ENCODE data around the gene ZNF883.
"Not testable (repeated sequence)": the region's sequence is repeated elsewhere in the genome, so short reads cannot be mapped to it uniquely, and the experiment has no call there.

Gene ZNF883

DNA sequence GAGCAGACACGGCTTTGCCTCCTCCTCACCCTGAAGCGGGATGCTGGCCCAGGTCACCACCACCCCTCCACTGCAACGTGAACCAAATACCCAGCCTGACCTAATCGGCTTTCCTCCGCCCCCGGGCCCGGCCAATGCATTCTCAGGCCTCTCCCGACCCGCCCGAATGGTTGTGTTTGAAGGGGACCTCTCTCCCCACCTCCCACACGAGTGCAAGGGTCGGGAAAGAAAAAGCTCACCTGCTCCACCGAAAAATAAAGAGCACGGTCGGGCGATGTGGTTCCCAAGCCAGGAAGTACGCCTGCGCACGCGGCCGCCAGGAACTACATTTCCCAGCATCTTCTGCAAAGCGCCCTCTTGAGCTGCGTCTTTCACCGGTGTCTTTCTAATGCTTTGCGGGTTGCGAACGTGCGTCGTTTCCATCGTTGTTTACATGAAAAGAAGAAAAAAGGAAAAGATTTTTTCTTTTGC, at the start of gene ZNF883:
Gene ZNF883, minus strand, starts transcription at position 282 of the 471 bp plus-strand sequence.
- DNase-seq, result no peak

DNA sequence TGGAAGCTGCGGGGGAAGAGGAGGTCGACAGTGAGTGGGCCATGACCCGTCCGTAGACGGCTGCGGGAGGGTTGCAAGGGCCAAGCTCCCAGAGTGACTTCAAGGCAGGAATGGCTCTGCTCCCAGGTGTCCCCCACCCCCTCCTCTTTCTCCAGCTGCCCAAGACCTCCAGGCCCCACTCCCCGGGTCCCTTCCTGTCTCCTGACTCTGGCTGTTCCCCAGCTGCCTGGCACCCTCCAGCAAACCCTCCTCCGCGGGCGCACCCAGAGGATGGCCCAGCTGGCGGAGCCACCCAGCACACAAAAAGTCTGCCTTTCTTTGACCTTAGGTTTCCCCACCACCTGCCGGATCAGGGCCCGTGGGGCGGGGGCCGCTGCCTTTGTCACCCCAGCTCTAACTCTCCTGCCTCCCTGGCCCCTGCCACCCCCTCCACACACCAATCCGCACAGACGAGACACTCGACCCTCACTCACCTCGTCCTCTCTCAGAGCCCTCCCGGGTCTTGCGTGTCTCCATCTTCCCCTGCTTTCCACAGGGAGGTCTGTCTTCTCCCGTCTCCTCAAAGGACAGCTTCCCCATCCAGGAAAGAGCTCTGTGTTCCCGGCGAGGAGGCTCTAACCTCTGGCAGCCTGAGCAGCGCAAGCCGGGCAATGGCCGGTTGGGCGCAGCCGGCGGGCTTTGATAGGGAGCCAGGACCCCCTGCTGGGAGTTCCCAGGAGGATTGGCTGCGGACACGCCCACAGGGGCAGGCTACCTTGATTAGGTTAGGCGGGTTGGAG, 49.3 kb upstream of the ZNF883 start:
- DNase-seq, result not testable (repeated sequence)

DNA sequence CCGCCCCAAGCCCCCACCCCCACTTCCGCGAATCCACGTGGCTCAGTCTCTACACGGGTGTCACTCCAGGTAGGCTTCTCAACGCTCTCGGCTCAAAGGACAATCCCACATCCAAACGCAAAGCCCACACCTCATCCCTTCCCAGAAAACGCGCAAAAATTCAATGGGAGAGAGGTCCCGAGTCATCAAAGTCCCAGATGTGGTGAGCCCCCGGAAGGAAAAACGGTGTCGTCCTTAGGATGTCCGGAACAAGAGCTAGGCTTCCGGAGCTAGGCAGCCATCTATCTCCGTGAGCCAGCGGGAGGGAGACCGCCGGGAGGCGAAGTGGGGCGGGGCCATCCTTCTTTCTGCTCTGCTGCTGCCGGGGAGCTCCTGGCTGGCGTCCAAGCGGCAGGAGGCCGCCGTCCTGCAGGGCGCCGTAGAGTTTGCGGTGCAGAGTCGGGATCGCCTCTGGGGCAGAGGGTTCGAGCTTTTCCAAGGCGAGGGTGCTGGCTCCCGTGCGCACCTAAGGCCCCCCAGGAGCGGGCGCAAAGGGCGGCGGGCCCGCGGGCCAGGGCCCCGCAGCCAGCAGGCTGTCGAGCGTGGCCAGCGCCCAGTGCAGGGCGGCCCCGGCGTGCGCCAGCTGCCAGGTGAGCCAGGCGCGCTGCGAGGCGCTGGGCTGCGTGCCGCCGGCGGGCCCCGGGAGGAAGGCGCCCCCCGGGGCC, 47.7 kb upstream of the ZNF883 start:
- not testable (repeated sequence) for DNase-seq

DNA sequence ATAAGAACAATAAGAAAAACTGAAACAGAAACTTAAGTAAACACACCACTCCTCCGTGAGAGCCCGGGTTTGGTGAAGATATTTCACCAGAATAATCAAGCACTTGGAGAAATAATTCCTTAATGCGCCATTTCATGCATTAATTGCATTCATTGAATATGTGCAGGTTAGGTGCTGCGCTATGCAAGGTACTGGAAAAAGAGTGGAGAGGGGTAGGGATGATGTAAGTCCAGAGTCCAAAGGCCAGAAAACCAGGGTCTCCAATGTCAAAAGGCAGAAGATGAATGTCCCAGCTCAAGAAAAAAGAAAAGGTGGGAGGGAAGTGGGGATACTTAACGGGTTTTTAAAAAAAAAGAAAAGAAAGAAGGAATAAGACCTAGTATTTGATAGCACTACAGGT, 45.2 kb upstream of the ZNF883 start:
- no peak for DNase-seq

DNA sequence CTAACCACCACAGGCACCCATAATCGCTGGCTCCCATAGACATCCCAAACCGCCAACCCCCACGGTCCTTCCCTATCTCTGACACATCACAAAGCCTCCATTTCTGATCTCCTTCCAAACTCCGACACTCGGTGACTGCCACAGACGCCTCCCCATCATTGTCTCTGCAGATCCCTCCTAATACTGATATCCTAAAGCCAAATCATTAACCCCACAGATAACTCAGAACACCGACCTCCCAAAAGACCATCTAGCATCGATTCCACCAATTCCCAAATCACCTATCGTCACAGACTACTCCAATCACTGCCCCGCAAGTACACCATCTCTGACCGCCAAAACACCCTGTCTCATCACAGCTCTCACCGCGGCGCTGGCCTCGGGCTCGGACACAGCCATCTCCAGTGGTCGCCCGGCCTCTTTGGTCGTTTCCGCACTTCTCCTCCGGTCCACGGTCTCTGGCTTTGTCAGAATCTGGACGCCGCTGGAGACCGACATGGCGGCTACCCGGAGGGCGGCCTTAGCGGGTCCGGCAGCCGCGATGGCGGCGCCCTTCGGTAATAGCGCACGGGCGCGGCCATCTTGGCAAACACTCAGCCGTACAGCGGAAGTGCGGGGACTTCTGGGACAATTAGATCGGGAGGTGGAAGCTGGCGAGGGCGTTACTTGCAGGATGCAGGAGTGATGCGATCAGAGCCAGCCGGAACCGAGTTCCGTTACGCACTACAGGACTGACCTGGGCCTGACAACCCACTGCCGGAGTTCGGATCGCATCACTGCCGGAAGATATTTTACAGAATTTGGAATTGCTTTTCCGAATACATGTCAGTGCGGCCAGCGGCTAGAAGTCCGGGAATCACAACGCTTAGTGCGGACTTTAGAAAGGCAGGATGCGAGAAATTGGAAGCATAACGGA, 44.5 kb upstream of the ZNF883 start, which contains the start of gene ZFP37:
Gene ZFP37, minus strand, starts transcription at position 534 of the 916 bp plus-strand sequence. Its CDS starts 36 bp downstream, at position 498.
- DNase-seq, result peak; percentile 62

DNA sequence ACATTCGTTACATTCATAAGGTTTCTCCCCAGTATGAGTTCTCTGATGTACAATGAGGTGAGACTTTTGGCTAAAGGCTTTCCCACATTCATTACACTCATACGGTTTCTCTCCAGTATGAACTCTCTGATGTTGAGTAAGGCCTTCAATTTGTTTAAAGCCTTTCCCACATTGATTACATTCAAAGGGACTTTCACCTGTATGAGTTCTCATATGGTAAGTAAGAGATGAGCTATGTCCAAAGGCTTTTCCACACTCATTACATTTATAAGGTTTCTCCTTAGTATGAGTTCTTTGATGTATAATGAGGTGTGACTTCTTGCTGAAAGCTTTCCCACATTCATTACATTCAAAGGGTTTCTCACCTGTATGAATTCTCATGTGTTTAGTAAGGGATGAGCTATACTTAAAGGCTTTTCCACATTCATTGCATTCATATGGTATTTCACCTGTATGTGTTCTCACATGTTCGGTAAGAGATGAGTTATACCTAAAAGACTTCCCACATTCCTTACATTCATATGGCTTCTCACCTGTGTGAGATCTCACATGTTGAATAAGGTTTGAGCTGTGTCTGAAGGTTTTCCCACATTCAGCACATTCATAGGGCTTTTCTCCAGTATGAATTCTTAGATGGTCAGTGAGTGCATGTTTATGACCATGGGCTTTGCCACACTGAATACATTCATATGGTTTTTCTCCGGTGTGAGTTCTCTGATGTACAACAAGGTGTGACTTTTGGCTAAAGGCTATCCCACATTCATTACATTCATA, 31.1 kb upstream of the ZNF883 start:
- no peak for DNase-seq

DNA sequence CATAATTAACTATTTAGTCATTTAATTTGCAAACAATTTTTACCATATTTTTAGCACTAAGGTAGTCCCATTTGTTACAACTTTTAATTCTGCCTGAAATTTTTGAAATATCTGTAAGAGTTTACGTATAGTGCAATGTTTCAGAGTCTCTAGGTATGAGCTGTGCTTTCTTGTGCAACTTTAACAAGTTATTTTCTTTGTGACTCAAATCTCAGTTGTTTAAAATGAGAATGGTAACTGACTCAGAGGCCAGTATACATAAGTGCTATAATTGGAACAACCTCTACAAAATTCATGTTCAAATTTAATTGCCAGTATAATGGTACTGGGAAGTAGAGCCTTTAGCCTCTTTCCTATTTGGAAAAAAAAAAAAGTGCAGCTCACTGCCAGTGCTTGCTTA, 14.2 kb upstream of the ZNF883 start:
- no peak for DNase-seq

DNA sequence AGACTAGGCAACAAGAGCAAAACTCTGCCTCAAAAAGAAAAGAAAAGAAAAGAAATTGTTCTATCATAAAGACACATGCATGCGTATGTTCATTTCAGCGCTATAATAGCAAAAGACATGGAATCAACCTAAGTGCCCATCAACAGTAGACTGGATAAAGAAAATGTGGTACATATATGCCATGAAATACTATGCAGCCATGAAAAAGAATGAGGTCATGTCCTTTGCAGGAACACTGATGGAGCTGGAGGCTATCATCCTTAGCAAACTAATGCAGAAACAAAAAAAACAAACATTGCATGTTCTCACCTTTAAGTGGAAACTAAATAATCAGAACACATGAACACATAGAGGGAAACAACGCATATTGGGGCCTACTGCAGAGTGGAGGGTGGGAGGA, 6.3 kb upstream of the ZNF883 start:
- no peak for DNase-seq

DNA sequence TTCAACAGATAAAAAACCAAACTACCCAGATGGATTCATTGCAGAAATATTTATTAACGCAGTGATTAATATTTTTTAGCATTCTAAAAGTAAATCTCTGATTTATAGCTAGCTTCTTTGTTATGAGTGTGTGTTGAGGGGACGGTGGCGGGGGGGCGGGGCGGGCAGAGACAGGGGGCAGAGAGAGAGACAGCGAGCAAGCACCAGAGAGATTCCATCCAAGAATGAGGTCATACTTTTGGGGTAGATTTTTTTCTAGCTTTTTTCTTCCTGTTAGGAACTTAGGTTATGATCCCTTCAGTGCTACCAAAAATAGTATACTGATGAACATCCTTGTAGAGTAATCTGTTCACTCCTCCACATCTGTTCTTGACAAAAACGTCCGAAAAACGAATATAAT, 500 bp upstream of the ZNF883 start:
- no peak for DNase-seq

DNA sequence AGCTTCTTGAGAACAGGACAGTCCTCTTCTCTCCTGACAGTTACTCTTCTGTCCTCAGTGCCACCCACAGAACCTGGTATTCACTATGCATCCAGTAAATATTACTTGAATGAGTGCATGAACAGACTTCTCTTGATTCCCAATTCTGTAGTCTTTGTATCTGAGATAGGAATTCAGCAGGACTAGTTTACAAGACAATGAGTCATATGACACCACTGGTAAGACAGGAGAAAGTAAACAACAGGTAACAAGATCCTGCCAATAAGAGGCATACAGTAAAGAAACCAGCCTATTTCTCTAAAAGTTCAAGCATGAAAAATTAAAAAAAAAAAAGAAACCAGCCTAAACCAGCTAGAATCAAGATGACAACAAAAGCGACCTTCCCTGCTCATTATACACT, 6.2 kb downstream of the ZNF883 start:
- no peak for DNase-seq

DNA sequence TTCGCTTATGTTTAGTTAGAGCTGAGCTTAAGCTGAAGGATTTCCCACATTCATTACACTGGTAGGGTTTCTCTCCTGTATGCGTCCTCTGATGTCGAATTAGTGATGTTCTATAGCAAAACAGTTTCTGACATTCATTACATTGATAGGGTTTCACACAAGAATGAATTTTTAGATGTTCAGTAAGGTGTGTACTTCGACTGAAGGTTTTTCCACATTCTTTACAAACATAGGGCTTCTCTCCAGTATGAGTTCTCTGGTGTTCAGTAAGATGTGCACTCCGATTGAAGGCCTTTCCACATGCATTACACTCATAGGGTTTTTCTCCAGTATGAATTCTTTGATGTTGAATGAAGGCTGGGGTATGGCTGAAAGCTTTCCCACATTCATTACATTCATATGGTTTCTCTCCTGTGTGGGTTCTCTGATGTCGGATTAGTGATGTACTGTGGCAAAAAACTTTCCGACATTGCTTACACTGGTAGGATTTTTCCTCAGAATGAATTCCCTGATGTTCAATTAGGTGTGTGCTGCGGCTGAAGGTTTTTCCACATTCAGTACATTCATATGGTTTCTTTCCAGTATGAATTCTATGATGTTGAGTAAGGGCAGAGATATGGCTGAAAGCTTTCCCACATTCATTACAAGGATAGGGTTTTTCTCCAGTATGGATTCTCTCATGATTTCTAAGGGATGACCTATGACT, 14.6 kb downstream of the ZNF883 start:
- DNase-seq, result no peak

DNA sequence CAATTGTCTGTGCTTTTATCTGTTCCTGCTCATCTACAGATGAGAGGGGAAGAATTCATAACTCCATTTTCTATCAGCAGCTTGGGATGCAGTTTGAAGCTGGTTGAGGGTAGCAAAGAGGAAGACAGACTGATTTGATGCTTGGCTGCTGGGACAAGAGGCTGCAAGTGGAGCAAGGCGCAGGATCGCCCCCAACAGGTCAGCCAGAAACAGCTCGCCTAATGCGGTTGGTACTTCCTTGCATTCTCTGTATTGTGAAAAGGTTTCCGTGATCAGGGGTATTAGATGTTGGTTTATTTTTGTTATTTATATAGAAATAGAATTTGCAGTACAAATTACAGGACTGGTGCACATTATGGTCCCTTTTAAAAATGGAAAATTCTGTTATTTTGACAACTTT, 40.6 kb downstream of the ZNF883 start:
- DNase-seq, result peak; percentile 2

DNA sequence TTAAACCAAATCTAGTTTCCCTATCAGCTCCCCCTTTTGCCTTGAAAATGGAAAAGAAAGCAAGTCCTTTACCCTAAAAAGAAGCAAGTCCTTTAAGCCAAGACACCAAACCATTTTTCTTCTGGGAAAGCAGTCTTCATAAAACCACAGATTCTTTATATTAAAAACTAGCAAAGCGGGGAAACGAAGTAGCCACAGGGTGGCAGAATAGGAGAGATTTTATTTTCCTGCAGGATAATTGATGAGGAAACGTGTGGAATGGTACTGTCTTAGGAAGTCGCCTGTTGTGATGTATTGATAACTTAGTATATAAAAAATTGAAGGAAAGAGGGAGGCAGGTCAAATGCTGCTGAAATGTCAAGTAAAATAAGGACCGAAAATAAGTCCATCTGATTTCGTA, 41.1 kb downstream of the ZNF883 start:
- no peak for DNase-seq

DNA sequence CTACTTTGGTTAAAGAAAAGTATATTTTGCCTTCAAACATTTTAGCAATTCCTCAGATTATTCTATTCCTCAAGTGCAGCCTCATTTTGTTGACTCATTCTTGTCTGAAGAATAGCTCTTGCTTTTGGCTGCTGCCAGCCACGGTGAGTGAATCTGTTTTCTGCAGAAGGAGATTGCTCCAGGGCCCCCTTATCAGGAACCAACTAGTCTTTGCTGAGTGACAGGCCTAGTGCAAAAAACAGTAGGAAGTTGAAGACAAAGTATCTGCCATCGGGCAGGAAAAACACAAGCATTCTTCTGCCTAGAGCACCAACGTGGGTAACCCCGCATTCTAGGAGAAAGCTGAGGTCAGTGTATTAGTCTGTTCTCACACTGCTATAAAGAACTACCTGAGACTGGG, 42.3 kb downstream of the ZNF883 start:
- no peak for DNase-seq

DNA sequence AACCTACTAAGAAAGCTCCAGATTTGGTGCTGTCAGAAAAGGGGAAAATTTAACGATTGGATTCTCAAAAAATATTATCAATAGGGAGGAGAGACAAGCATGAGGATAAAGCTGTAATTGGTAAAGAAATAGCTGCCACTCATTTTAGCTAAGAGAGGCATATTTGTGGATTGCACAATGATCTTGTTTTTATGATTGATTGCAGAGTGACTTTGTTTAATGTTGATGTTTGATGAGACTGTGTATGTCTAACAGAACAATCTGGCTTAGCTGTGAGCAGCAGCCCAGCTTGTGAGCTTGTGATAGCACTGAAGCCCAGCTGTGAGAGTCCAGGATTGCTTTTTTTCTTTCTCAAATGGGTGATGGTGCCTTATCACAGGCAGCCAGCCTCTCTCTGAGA, 56.4 kb downstream of the ZNF883 start:
- no peak for DNase-seq

DNA sequence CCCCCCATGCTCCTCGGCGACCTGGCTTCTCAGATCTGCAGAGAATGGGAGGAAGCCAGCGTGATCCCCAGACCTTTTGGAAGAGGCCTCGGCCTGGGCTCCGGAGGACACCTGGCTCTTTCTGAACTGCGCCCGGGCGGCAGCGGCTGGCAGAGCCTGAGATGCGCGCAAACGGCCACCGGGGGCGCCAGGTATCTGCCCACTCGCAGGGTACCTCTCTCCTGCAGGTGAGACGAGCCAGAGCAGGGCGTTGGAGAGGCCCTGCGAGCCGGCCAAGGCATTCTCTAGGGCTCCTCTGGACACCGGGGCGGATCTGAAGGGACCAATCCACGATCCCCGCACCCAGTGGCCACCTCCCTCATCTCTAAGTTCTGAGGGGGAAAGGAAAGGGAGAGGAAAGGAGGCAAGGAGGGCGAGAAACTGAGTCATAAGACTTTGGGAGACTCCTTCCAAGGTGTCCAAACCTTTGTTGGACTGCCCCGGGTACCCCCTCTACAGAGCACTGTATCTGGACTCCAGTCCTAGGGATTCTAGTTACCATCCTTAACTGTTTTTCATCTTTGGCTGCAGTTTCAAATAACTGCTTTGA, 66.3 kb downstream of the ZNF883 start:
- no peak for DNase-seq

DNA sequence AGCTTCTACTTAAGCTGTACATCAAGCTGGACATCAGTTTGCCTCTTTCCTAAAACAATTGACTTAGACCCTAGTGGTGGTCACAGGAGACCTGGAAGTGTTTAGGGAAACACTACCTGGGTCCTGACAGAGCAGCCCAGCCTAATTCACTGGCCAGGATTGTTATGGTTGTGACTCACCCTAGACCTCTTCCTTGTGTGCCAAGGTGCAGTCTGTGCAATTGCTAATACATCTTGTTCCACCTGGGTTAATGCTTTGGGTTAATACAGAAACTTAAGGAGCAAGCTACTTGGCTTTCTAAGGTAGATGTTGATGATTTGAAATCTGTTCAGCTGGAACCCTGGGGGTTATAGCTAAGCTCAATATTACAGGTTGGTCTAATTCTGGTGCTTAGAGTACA, 72.6 kb downstream of the ZNF883 start:
- no peak for DNase-seq

DNA sequence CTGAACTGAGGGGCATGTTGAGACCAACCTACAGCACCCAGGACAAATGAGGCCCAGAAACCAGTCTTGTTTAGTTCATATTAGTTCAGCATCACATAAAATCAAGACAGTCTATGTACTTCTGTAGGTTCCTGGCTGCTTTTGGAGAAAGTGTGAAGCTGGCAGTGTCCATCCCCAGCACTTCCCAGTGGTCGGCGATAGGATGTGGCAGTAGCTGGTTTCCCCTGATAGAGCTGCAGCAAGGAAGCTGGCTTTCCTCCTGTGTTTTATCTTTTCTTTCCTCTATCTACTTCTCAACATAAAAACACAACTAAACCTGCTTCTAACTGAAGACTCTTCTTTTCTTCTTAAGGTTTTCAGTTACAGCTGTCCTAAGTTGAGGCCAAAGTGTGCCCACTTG, 78.3 kb downstream of the ZNF883 start:
- no peak for DNase-seq

DNA sequence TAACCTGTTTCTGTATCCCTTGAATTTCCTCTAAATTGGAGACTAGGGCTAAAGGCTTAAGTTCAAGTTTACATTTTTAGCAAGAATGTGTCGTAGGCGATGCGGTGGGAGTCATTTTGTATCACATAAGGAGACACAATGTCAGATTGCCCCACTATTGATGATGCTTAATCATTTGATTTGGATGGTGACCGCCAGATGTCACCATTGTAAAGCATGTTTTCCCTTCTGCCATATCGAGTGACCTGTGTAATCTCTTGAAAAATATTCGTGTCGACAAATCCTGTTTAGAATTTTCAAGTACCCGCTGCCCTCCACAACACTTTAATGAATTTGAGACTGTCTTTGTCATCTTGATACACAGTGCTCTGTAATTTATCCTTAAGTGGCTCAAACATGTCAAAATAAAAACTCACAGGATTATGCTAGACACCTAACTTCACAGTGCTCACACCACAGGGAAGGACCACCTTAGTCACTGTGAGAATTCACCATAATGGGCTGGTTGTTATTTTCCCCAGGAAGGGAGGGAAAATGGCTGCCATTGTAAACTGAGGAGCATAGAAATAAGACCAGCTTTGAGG, 86.8 kb downstream of the ZNF883 start:
- peak; percentile 40 for DNase-seq

DNA sequence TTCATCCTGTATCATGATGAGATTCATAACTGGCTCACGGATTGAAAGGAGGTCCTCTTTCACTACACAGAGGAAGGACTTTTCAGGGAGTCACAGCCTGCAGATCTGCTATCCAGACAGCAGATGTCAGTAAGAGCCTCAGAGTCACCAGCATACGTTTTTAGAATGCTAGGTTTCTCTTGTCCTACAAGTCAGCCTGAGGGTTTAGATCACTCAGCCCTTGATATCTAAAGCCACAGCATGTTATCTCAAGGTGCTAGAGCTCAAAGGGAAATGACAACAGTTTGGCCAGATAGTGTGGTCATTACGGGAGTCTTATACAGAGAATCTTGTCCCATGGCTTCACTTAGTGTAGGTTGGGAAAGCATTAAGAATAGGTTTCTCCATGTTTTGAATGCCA, 90.4 kb downstream of the ZNF883 start:
- peak; percentile 44 for DNase-seq

DNA sequence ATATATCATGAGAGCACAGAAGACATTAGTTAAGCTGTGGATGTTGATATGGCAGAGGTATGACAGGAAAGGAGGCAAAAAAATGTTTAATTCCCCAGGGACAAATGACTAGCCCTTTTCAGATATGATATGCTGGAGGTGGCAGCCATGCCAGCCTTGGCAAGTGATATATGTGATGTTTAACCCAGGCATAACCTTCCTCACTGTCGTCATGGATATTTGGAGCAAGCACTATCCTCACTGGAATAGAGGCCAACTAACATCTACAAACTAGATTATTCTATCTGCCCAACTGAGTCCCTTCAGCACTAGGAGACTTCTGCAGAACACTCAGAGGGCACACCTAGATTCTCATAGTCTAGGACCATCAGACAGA, 94.0 kb downstream of the ZNF883 start:
- DNase-seq, result no peak

Data from hematopoietic multipotent progenitor cell treated with erythropoietin and hydrocortisone succinate and interleukin-3 and kit ligand, for 8 days (in vitro differentiated cells).